Aorta (tissue), 5 donors: ENCODE measurements around the gene BAK1. TPM values are rescaled to one million over a fixed set of nuclear protein-coding genes. Genes with fewer than 3 reads are reported as not detected.

Experiments used
- ATAC-seq: fragments of 200-7000 bp; cut with Tn5 transposase; one replicate; pipeline ENCODE4 v1.9.1; 2022; ENCODE audit warnings: moderate library complexity; ENCODE audit not compliant: low FRiP score
- DNase-seq, 2 donors: peaks; one replicate each; pipeline ENCODE4 v3.0.0-alpha.2; 2020
- H3K27ac ChIP-seq, 2 donors: one replicate each; pipeline ENCODE4 v1.5.1; 2013; ENCODE audit warnings: low read length in 2 of 2, mild to moderate bottlenecking in 2 of 2, moderate library complexity in 2 of 2, control low read depth in 1 of 2, inconsistent platforms in 1 of 2, low read depth in 1 of 2
- H3K27me3 ChIP-seq, 2 donors: one replicate each; pipeline ENCODE4 v1.6.1; 2013; ENCODE audit warnings: control low read depth in 1 of 2, low read length in 1 of 2, mild to moderate bottlenecking in 1 of 2, moderate library complexity in 1 of 2; ENCODE audit not compliant: insufficient read depth in 2 of 2, control insufficient read depth in 1 of 2
- H3K36me3 ChIP-seq, 2 donors: one replicate each; pipeline ENCODE4 v1.6.1; 2013; ENCODE audit warnings: control low read depth in 1 of 2, low read length in 1 of 2, mild to moderate bottlenecking in 1 of 2; ENCODE audit not compliant: insufficient read depth in 2 of 2, control insufficient read depth in 1 of 2
- H3K4me1 ChIP-seq, 2 donors: one replicate each; pipeline ENCODE4 v1.6.1; 2013; ENCODE audit warnings: low read length in 2 of 2, control low read depth in 1 of 2, mild to moderate bottlenecking in 1 of 2, moderate library complexity in 1 of 2; ENCODE audit not compliant: insufficient read depth in 2 of 2, control insufficient read depth in 1 of 2
- H3K4me3 ChIP-seq, 2 donors: one replicate each; pipeline ENCODE4 v1.5.1; 2013; ENCODE audit warnings: low read length in 2 of 2, control low read depth in 1 of 2, mild to moderate bottlenecking in 1 of 2
- H3K9me3 ChIP-seq: one replicate; pipeline ENCODE4 v1.6.1; 2013; ENCODE audit warnings: mild to moderate bottlenecking, low read length; ENCODE audit not compliant: control insufficient read depth
- WGBS, 2 donors: extraction: QIAGEN DNeasy Blood & Tissue Kit; methylation state at CpG; one replicate each; pipeline ENCODE4 v1.1.7; 2013; 5-methylcytosine and 5-hydroxymethylcytosine counted together
- intact Hi-C, 2 donors: fragments of 100-400 bp; cut with DNase I; formaldehyde crosslinking; loops; one replicate each; pipeline versions ENCODE4 v1.14.2 to v1.15.0; 2022
- polyA plus RNA-seq, 2 donors: library from polyadenylated mRNA; stranded (reverse); fragments of 200-250 nt; gene quantifications; one replicate each; pipeline ENCODE4 v1.2.3, GENCODE V29; 2013
- total RNA-seq, 2 donors: library from RNA; stranded (reverse); fragmentation: NEBNext Ultra II Directional; extraction: Animal tissue kit (Norgen Biotek cat#: 25700); gene quantifications; one replicate each; pipeline ENCODE4 v1.2.1, GENCODE V29; 2021
- donor health status: healthy with polysubstance abuse.
- donor health status: Bipolar disorder and iron deficiency.
- donor health status: DM: no; HTN: no; CAD: no.
- donor health status: DM: no; HTN: no; CAD: no.
- donor health status: DM: yes; HTN: yes; CAD: no.

BAK1 gene
- total and polyA plus RNA-seq, 4 donors = 12.4 to 21.8 (median 14.2) TPM

DNA sequence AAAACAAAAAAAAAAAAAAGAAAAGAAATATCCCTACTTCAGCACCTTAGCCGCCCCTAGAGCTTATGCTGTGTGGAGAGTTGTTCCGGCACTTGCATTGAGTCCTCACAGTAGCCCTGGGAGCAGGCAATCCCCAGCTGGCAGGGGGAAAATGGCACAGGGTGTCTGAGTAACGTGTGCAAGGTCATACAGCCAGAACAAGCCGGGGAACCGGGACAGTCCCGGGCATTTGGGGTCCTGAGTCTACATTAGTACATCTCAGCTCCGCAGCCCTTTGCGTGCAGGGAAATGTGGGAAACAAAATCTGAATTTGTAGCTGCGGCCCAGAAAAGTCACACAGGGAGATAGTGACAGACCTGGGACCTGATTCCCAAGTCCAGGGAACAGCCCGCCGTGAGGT lies 3.4 kb downstream of the BAK1 start:
- ATAC-seq (no peak), DNase-seq (no peak)
- H3K27ac ChIP-seq = no peak overlapping the region
- no peaks in the 10 kb centered on the region for H3K9me3 ChIP-seq
- no peak overlapping the region for H3K4me3 ChIP-seq
- intact Hi-C loops = loop anchor here (10.0 kb wide), 2 partner anchors 122 to 162 kb away; partner anchors contain the start of genes CUTA (in 1 of the 2), PHF1 (in 1 of the 2) and ZBTB9 (in 1 of the 2)
- no peaks in the 10 kb centered on the region for H3K4me1 ChIP-seq
- WGBS, 2 donors = 88 to 90% methylated on average over 11 of the region's 11 CpGs
- peaks cover 0 to 4% of the 10 kb centered on the region in 2 donors for H3K36me3 ChIP-seq
- H3K27me3 ChIP-seq = no peaks in the 10 kb centered on the region

DNA sequence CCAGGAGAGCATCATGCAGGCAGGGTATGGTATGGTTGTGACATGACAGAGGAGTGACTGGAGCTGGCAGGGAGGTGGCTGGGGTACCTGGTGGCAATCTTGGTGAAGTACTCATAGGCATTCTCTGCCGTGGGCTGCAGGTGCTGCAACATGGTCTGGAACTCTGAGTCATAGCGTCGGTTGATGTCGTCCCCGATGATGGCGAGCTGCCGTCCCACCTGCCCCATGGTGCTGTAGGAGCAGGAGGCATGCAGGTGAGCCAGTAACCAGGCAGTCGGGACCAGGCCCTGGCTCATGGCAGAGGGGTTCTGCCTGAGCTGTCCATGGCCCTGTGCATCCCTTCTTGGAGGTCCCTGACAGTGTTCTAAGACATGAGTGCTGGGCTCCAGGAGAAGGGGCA lies 4.9 kb downstream of the BAK1 start:
- no peaks in the 10 kb centered on the region for H3K9me3 ChIP-seq
- H3K4me1 ChIP-seq = no peaks in the 10 kb centered on the region
- ATAC-seq (no peak), DNase-seq (no peak)
- no peak overlapping the region for H3K27ac ChIP-seq
- intact Hi-C loops = loop anchor here (10.0 kb wide), 2 partner anchors 120 to 160 kb away; partner anchors contain the start of genes CUTA (in 1 of the 2), PHF1 (in 1 of the 2) and ZBTB9 (in 1 of the 2)
- whole genome bisulfite sequencing, 2 donors = 91 to 92% methylated on average over 8 of the region's 8 CpGs
- no peak overlapping the region for H3K4me3 ChIP-seq
- H3K27me3 ChIP-seq = no peaks in the 10 kb centered on the region
- peaks cover 0 to 4% of the 10 kb centered on the region in 2 donors for H3K36me3 ChIP-seq

DNA sequence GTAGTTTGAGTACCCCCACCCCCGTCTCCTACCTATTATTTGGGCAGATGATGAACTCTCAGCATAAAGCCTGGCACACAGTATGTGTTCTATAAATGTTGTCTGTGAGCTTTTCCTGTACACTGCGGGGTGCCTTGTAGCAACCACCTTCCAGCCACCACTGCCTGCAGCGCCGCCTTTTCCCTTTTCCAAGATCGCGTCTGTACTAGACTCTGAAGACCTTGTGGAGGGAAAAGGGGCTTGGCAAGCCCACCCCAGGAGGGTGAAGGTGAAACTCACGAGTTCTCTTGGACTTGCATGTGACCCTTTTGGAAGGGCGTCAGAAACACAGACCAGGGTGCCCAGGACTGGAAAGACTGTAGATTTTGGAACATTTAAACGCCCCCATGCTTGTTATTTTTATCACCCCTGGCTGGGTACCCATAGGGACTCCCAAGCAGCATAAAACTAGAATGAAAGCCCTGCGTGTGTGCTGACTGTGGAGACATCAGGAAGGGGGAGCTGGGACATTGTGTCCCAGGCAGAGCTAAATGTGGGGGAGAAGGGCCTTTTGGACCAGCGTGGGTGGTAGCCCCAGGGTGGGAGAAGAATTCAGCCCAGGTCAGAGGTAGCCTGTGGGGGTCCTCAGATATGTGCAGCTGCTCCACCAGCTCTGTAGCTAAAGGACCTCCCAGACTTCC lies 8.3 kb downstream of the BAK1 start:
- DNase-seq (no peak), ATAC-seq (peak; percentile 13)
- peaks cover 0 to 2% of the 10 kb centered on the region in 2 donors for H3K36me3 ChIP-seq
- no peaks in the 10 kb centered on the region for H3K9me3 ChIP-seq
- H3K4me3 ChIP-seq = peak overlapping the region; percentile 11 to 74
- WGBS, 2 donors = 34 to 36% methylated on average over 11 of the region's 11 CpGs
- peak overlapping the region in 1 of 2 donors; percentile 86 for H3K27ac ChIP-seq
- H3K4me1 ChIP-seq = no peaks in the 10 kb centered on the region
- intact Hi-C loops = loop anchor here (10.0 kb wide), 2 partner anchors 117 to 157 kb away; partner anchors contain the start of genes CUTA (in 1 of the 2), PHF1 (in 1 of the 2) and ZBTB9 (in 1 of the 2)
- H3K27me3 ChIP-seq = no peaks in the 10 kb centered on the region

DNA sequence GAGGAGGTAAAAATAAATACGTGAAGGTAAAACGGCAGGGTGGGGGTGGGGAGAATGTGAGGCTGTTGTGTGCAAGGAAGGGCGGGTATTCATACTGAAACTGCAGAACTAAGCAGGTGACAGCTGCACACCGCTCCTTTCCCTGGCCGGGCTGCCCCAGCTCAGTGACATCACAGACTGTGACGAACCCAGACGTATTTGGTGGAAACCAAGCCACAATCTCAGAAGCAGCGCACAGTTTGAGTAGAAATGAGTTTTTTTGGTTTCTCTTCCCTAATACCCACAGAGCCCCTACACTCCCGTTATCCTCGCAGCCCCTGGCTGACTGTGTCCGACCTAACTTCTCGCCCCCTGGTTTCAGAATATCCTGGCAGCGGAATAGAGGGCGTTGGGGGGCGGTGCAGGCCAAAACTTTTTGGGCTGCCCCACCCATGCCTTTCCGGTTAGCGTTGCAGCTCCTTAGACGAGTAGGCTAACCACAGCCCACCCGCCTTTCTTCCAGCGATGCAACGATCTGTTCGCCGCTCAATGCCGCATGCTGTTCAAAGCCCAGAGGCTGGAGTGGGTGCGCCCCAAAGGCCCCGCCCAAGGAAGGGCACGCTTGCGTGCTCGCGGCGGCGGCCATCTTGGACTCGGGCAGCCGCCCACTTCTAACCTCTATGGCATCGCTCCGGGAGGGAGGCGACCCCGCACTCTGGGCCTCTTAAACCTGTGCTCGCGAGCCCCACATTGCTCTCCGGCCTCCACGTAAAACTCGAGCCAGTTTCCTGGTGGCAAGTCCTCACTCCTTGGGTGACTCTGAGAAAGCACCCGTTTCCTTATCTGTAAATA lies 9.1 kb downstream of the BAK1 start:
- peak; percentile 96 for ATAC-seq
- intact Hi-C loops = loop anchor here (10.0 kb wide), 2 partner anchors 116 to 156 kb away; partner anchors contain the start of genes CUTA (in 1 of the 2), PHF1 (in 1 of the 2) and ZBTB9 (in 1 of the 2)
- peak overlapping the region; percentile 55 to 74 for H3K4me3 ChIP-seq
- peak; percentile 88 to 93 for DNase-seq
- H3K9me3 ChIP-seq = no peaks in the 10 kb centered on the region
- no peaks in the 10 kb centered on the region for H3K4me1 ChIP-seq
- H3K27ac ChIP-seq = peak overlapping the region in 1 of 2 donors; percentile 86
- H3K27me3 ChIP-seq = no peaks in the 10 kb centered on the region
- H3K36me3 ChIP-seq = peaks cover 0 to 2% of the 10 kb centered on the region in 2 donors
- 0 to 1% methylated on average over 44 of the region's 44 CpGs for WGBS, 2 donors

DNA sequence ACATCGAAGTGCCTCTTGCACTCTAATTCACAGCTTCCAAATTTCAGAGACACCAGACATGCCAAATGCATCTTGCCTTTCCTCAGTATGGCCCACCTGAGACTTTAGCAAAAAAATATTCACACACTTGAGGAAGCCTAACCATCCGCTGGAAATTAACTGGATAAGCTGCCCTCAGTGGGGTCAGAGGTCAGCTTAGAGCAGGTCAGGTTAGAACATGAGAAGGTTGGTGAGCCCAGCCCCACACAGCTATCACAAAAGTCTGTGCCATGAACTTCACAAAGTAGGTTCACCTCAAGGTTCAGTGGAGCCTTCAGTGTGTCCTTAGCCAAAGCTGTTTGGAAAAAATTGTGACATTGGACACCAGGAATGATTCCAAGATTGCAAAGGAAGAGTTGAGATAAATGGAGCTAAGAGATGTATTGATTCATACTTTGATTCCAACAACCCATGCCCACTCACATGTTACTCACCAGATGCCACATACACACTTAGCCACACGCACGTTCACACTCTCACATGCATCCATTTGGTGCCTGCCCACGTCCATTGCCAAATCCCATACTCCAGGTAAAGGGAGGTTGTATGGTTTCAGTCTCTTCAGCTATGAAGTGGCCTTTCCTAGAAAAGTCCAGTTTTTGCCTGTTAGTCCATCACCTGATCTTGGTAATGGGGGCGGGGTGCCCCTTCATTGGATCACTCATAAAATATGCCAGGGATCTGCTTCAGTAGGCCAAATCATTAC lies 11.1 kb downstream of the BAK1 start:
- no peaks in the 10 kb centered on the region for H3K36me3 ChIP-seq
- no peaks in the 10 kb centered on the region for H3K9me3 ChIP-seq
- ATAC-seq (no peak), DNase-seq (no peak)
- H3K27ac ChIP-seq = no peak overlapping the region
- no peaks in the 10 kb centered on the region for H3K27me3 ChIP-seq
- 95% methylated on average over 6 of the region's 6 CpGs for WGBS, 2 donors
- no peak overlapping the region for H3K4me3 ChIP-seq
- intact Hi-C loops = no loop called here
- no peaks in the 10 kb centered on the region for H3K4me1 ChIP-seq

DNA sequence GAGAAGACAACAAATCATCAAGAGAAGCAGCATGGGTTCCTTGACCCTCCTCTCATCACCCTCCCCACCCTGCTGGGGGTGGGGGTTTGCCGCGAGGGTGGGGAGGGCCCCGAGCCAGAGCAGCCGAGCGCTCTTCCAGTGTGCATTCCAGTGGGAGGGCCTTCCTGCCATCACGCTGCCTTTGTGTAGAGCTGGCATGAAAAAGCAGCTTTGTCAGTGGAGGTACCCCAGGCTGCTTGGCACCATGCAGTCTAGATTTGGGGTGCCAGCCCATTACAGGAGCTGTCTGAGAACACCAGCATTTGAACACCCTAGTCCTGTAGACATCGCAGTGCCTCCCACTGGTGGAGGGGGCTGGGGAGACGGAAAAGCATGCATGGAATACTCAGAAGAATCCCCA lies 12.2 kb downstream of the BAK1 start:
- no peak overlapping the region for H3K4me3 ChIP-seq
- intact Hi-C loops = no loop called here
- ATAC-seq = no peak
- DNase-seq = no peak
- H3K36me3 ChIP-seq = no peaks in the 10 kb centered on the region
- 74 to 80% methylated on average over 8 of the region's 8 CpGs for WGBS, 2 donors
- H3K4me1 ChIP-seq = no peaks in the 10 kb centered on the region
- no peaks in the 10 kb centered on the region for H3K27me3 ChIP-seq
- no peak overlapping the region for H3K27ac ChIP-seq
- H3K9me3 ChIP-seq = no peaks in the 10 kb centered on the region

DNA sequence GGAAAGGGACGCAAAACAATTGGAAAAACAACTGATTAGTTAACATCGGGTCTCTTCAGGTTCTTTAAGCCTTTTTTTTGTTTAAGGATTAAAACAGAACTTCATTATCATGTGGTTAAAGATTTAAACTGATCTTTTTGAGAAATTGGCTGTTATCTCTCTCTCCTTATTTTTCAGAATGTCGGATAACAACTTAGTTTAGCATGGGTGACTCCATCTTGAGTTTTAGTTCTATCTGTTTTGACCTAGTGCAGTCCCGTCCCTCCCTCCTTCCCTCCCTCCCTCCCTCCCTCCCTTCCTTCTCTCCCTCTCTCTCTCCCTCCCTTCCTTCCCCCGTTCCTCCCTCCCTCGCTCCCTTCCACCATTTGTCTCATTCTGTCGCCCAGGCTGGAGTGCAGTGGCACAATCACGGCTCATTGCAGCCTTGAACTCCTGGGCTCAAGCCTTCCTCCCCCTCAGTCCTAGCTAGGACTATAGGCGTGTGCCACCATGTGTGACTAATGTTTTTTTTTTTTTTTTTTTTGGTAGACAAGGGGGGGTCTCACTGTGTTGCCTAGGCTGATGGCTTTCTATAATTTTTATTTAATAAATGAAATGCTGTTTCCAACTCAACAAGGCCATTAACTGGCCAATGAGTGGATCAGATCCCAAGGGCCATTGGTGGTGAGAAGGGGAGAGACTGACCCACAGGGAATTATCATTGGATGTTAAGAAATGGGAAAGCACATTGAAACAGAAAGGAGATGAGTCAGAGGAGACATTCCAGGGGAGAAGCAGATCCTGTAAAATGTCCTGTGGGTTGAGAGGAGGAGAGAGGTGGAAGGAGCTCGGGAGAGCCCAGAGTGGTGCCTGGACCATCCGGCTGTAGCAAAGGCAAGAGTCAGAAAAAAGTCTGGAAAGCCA lies 13.6 kb downstream of the BAK1 start:
- Histone ChIP-seq H3K4me3 (no peak overlapping the region), H3K36me3 (no peaks in the 10 kb centered on the region), H3K9me3 (no peaks in the 10 kb centered on the region), H3K4me1 (no peaks in the 10 kb centered on the region), H3K27ac (no peak overlapping the region), H3K27me3 (no peaks in the 10 kb centered on the region)
- intact Hi-C loops = no loop called here
- DNase-seq (no peak), ATAC-seq (no peak)
- 70 to 74% methylated on average over 11 of the region's 11 CpGs for WGBS, 2 donors
